Astrocyte of the spinal cord (primary cell): ENCODE data around the gene PLEKHN1.

Source experiments
- DNase-seq: peaks from one replicate; pipeline ENCODE4 v3.0.0; 2011; ENCODE audit warnings: low read depth, low spot score
- H3K4me3 ChIP-seq: 2 replicates; pipeline ENCODE4 v1.5.1; 2011; ENCODE audit warnings: low read depth, mild to moderate bottlenecking, low read length, moderate library complexity
- CTCF ChIP-seq: IDR thresholded peaks from 2 replicates; pipeline ENCODE4 v1.5.1; 2012; ENCODE audit warnings: low read depth, mild to moderate bottlenecking, low read length, inconsistent platforms
- in situ Hi-C: cut with HindIII; loops from 2 replicates; pipeline ENCODE4 v1.10.0; 2017; ENCODE audit warnings: low sequenced_read_pairs

Gene PLEKHN1

GRCh38 chr1:966135-966703 is at the start of gene PLEKHN1:
PLEKHN1 (plus strand) TSS chr1:966482; CDS start chr1:966532, 50 bp downstream.
- in situ Hi-C loops = no loop called here
- H3K4me3 ChIP-seq = peak within 1 kb of the TSS; percentile 55
- peak; percentile 35 for DNase-seq
- no peak for TF ChIP-seq CTCF

DNA sequence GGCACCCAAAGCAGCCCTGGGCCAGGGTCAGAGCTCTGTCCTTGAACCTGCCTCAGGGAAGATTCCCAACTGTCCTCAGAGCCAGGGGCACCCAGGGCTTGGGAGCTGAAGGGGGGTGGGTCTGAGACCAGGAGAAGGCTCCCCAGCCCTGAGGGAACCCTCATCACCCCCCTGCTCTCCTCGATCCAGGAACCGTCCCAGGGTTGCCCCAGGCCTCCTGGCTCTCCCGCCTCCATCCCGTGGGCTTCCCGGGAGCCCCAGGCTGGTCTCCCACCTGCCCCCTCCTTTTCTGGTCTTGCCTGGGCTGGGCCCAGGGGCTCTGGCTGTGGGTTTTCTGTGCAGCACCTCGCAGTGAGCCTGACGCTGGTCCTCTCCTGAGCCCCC is 49.2 kb upstream of the PLEKHN1 start:
- no peak overlapping the region for H3K4me3 ChIP-seq
- TF ChIP-seq CTCF = no peak
- no peak for DNase-seq
- in situ Hi-C loops = no loop called here

- DNase-seq = no peak
- no peak for TF ChIP-seq CTCF
- in situ Hi-C loops = no loop called here
- H3K4me3 ChIP-seq = no peak overlapping the region
Observed at GRCh38 chr1:917466-918091, 48.7 kb upstream of the PLEKHN1 start.

- DNase-seq = no peak
- no peak overlapping the region for H3K4me3 ChIP-seq
- in situ Hi-C loops = no loop called here
- no peak for TF ChIP-seq CTCF
Observed at GRCh38 chr1:918353-918752, 47.9 kb upstream of the PLEKHN1 start.

- no peak overlapping the region for H3K4me3 ChIP-seq
- DNase-seq = no peak
- TF ChIP-seq CTCF = no peak
- in situ Hi-C loops = no loop called here
Observed at GRCh38 chr1:918843-919242, 47.4 kb upstream of the PLEKHN1 start.

DNA sequence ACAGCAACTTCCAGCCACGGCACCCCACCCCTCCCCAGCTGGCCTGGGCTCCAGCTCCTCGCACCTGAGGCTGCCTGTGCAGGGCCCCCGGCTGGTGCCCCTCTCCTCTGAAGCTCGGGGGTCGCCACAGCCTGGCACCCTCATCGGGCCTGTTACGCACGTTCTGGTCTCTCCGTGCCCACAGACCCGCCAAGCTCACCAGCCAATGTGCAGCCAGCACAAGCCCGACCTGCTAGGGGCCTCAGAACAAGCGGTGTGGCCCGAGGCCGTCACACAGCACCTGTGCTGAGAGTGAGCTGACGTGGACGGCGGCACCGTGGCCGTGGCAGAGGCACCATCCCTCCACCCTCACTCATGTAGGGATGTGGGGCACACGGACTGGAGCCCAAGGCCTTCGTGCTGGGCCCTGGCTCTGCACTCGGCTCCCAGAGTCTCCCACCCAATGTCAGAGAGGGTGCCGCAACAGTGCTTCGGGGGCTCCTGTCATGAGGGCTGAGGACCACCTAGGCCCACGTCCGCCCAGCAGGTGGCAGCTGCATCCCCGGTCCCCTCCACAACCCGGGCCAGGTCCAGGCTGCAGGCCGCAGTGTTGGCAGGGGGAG is 46.9 kb upstream of the PLEKHN1 start:
- DNase-seq = no peak
- H3K4me3 ChIP-seq = no peak overlapping the region
- in situ Hi-C loops = no loop called here
- TF ChIP-seq CTCF = no peak
